Measurements from ENCODE around the gene GUCA2B.

DNA sequence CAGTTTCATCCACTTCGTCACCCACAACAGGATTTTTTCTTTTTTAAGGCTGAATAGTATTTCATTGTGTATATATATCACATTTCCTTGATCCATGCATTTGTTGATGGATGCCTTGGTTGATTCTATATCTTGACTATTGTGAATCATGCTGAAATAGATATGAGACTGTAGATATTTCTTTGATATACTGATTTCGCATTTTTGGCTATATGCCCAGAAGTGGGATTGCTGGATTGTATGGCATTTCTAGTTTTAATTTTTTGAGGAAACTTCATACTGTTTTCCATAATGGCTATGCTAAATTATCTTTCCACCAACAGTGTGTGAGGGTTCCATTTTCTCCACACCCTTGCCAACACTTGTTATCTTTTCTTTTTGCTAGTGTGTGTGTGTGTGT, 5.0 kb downstream of the GUCA2B start:
- TF ChIP-seq, protein P1, sequence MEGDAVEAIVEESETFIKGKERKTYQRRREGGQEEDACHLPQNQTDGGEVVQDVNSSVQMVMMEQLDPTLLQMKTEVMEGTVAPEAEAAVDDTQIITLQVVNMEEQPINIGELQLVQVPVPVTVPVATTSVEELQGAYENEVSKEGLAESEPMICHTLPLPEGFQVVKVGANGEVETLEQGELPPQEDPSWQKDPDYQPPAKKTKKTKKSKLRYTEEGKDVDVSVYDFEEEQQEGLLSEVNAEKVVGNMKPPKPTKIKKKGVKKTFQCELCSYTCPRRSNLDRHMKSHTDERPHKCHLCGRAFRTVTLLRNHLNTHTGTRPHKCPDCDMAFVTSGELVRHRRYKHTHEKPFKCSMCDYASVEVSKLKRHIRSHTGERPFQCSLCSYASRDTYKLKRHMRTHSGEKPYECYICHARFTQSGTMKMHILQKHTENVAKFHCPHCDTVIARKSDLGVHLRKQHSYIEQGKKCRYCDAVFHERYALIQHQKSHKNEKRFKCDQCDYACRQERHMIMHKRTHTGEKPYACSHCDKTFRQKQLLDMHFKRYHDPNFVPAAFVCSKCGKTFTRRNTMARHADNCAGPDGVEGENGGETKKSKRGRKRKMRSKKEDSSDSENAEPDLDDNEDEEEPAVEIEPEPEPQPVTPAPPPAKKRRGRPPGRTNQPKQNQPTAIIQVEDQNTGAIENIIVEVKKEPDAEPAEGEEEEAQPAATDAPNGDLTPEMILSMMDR (IDR thresholded peaks at IDR 0.05): no peak
- TF ChIP-seq EP300 (IDR thresholded peaks at IDR 0.05; ENCODE audit: low read depth): no peak

All from transverse colon (tissue), 3 donors.